Transverse colon (tissue), 4 donors: ENCODE results near the gene RAB11FIP3. TPM values are rescaled to one million over a fixed set of nuclear protein-coding genes. Genes with fewer than 3 reads are reported as not detected.

ENCODE experiments used
- DNase-seq: peaks from one replicate; pipeline ENCODE4 v3.0.0-alpha.2; 2019
- H3K27ac ChIP-seq, 4 donors: fragments of 200-600 bp; sonication (generic); 2 replicates each; pipeline ENCODE4 v1.5.1; 2016 to 2018; ENCODE audit warnings: inconsistent platforms in 4 of 4
- H3K27me3 ChIP-seq: fragments of 200-600 bp; sonication (generic); 2 replicates; pipeline ENCODE4 v1.5.1; 2017; ENCODE audit warnings: inconsistent platforms
- H3K36me3 ChIP-seq, 4 donors: fragments of 200-600 bp; sonication (generic); 2 replicates each; pipeline ENCODE4 v1.5.1; 2017 to 2019; ENCODE audit warnings: inconsistent platforms in 4 of 4
- H3K4me1 ChIP-seq, 4 donors: fragments of 200-600 bp; sonication (generic); 2 replicates each; pipeline ENCODE4 v1.5.1; 2017 to 2020; ENCODE audit warnings: inconsistent platforms in 4 of 4
- H3K4me3 ChIP-seq, 4 donors: fragments of 200-600 bp; sonication (generic); 1 replicate in 1 of 4; 2 replicates in 3 of 4; pipeline versions ENCODE4 v1.5.1 to v1.6.1; 2017 to 2019; ENCODE audit warnings: inconsistent platforms in 4 of 4
- H3K9me3 ChIP-seq, 2 donors: fragments of 200-600 bp; sonication (generic); 2 replicates each; pipeline ENCODE4 v1.5.1; 2017 to 2019; ENCODE audit warnings: inconsistent platforms in 2 of 2
- EP300 ChIP-seq: sonication (generic); formaldehyde crosslinking; IDR thresholded peaks from one replicate; pipeline ENCODE4 v1.6.1; 2017; ENCODE audit warnings: antibody characterized with exemption, low read depth
- POLR2A ChIP-seq: fragments of 450-650 bp; IDR thresholded peaks from one replicate; pipeline ENCODE4 v1.6.1; 2016; ENCODE audit warnings: antibody characterized with exemption, mild to moderate bottlenecking, moderate library complexity
- POLR2AphosphoS5 ChIP-seq, 3 donors: sonication (generic); formaldehyde crosslinking; IDR thresholded peaks; one replicate each; pipeline ENCODE4 v1.6.1; 2016; ENCODE audit warnings: antibody characterized with exemption in 3 of 3
- WGBS, 2 donors: methylation state at CpG; one replicate each; pipeline ENCODE4 v1.1.5; 2018; ENCODE audit warnings: low coverage in 1 of 2; 5-methylcytosine and 5-hydroxymethylcytosine counted together
- in situ Hi-C, 4 donors: fragments of 200-750 bp; cut with MboI; loops; one replicate each; pipeline versions ENCODE4 v1.15.0 to v1.15.1; 2017; ENCODE audit warnings: low sequenced_read_pairs in 3 of 4, low pct_ligation_motif_present in 1 of 4, low pct_unique_long_range_greater_than_20kb in 1 of 4
- intact Hi-C: fragments of 100-400 bp; cut with DNase I; formaldehyde crosslinking; loops from one replicate; pipeline ENCODE4 v1.15.1; 2023; ENCODE audit warnings: low total_unique reads
- total RNA-seq, 4 donors: library from RNA; depleted of rRNA; stranded (reverse); fragments of >200 nt; gene quantifications; one replicate each; pipeline ENCODE4 v1.1.0, GENCODE V29; 2016
- TF ChIP-seq, protein P1 (sequence below), 5 experiments: fragments of 200-600 bp in 3 of 5; fragments of 450-650 bp in 2 of 5; sonication (generic) in 3 of 5; IDR thresholded peaks; 1 replicate in 2 of 5; 2 replicates in 3 of 5; pipeline ENCODE4 v1.5.1; 2016 to 2017; ENCODE audit warnings: antibody characterized with exemption in 5 of 5, inconsistent platforms in 3 of 5, mild to moderate bottlenecking in 2 of 5, moderate library complexity in 1 of 5

Gene RAB11FIP3
- total RNA-seq, 4 donors from 2014 or later = 21.6 to 56.5 (median 42.2) TPM

DNA sequence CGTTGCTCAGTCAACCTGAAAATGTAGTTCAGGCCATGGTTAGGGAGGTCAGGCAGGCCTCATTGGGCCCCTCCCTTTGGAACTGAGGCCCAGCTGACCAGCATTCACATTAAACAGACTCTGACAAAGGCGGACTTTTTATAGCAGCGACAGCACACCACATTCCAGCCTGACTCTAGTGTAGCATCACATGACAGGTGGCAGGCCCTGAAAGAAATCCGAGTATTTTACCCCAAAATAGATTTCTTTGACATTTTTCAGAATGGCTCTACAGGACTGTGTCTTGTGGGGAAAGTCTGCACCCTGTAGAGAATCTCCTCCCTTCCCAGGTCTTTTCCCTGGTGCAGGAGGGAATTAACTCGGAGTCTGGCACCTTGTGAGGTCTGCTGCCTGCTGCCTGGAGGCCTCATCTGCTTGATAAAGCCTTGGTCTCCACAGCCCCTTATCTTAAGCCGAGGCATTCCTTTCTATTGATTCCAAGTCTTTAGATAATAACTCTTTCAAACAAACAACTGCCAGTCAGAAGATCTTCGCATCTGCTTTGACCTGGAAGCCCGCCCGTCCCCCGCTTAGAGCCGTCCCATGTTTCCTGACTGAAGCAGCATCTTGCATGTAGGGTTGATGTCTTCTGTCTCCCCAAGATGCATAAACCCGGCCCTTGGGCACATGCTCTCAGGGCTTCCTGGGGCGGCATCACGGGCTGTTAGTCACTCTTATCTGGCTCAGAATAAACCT, 58.1 kb downstream of the RAB11FIP3 start:
- Histone ChIP-seq H3K27me3 (no peaks in the 10 kb centered on the region), H3K9me3 (no peaks in the 10 kb centered on the region), H3K36me3 (peaks cover 0 to 4% (median 0%) of the 10 kb centered on the region in 4 donors), H3K4me3 (no peak overlapping the region), H3K4me1 (no peaks in the 10 kb centered on the region), H3K27ac (no peak overlapping the region)
- no peak for DNase-seq
- WGBS, 2 donors = 87 to 92% methylated on average over 10 to 14 of the region's 14 CpGs
- in situ Hi-C loops = no loop called here
- intact Hi-C loops = no loop called here
- no peak for TF ChIP-seq EP300
- TF ChIP-seq, protein P1, sequence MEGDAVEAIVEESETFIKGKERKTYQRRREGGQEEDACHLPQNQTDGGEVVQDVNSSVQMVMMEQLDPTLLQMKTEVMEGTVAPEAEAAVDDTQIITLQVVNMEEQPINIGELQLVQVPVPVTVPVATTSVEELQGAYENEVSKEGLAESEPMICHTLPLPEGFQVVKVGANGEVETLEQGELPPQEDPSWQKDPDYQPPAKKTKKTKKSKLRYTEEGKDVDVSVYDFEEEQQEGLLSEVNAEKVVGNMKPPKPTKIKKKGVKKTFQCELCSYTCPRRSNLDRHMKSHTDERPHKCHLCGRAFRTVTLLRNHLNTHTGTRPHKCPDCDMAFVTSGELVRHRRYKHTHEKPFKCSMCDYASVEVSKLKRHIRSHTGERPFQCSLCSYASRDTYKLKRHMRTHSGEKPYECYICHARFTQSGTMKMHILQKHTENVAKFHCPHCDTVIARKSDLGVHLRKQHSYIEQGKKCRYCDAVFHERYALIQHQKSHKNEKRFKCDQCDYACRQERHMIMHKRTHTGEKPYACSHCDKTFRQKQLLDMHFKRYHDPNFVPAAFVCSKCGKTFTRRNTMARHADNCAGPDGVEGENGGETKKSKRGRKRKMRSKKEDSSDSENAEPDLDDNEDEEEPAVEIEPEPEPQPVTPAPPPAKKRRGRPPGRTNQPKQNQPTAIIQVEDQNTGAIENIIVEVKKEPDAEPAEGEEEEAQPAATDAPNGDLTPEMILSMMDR (IDR thresholded peaks at IDR 0.05) = no peak
- no peak for TF ChIP-seq POLR2AphosphoS5 (IDR thresholded peaks at IDR 0.05)

DNA sequence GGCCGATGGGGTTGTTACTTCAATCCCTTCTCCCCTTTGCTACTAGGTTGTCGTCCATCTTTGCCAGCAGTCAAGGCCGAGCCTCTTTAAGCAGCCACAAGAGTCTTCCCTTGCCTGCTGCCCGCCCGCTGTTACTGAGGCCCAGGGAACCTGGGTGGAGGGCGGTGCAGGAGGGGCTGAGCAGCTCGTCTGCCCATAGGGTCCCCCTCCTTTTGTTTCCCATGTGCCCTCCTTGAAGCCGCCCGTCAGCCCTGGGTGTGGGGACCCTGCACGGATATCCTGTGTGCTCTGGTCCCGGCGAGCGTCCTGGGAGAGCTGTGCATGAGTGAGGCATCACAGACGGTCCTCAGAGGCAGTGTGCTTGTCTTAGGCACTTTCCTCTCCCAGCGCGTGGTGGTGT, 64.2 kb downstream of the RAB11FIP3 start:
- H3K27me3 ChIP-seq = no peaks in the 10 kb centered on the region
- no peak overlapping the region for H3K27ac ChIP-seq
- in situ Hi-C loops (loop anchor here in 1 of 4 donors (10.0 kb wide), 1 partner anchor 45 kb away; no protein-coding TSS in a partner anchor), intact Hi-C loops (no loop called here)
- no peaks in the 10 kb centered on the region for H3K9me3 ChIP-seq
- peaks cover 0 to 4% (median 2%) of the 10 kb centered on the region in 4 donors for H3K36me3 ChIP-seq
- no peaks in the 10 kb centered on the region for H3K4me1 ChIP-seq
- TF ChIP-seq POLR2AphosphoS5 (IDR thresholded peaks at IDR 0.05) = no peak
- TF ChIP-seq POLR2A = no peak
- TF ChIP-seq EP300 = no peak
- TF ChIP-seq, protein P1 (IDR thresholded peaks at IDR 0.05) = no peak
- DNase-seq = no peak
- no peak overlapping the region for H3K4me3 ChIP-seq
- WGBS, 2 donors = 93% methylated on average over 16 of the region's 16 CpGs; no CpG with 5 or more reads in 1 of the 2 donors

DNA sequence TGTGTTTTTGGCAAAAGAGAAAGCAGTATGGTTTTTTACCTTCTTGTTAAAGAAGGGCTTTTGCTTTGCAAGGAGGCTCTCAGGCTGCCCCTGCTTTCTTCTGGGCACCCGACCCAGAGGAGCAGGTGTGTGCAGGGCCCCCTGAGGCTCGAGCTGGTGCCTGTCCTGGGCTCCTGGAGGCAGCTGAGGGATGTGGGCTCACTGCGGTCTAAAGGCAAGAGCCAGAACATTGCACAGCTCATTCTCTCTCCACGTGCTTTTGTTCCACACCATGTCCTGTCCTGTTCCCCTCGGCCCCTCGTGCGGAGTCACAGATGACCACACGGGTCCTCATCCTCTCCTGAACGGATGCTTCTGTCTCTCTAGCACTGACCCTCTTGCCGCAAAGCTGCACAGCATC, 65.3 kb downstream of the RAB11FIP3 start:
- H3K36me3 ChIP-seq = peaks cover 0 to 4% (median 2%) of the 10 kb centered on the region in 4 donors
- no peaks in the 10 kb centered on the region for H3K4me1 ChIP-seq
- H3K27ac ChIP-seq = no peak overlapping the region
- H3K4me3 ChIP-seq = no peak overlapping the region
- in situ Hi-C loops (loop anchor here in 1 of 4 donors (10.0 kb wide), 1 partner anchor 46 kb away; no protein-coding TSS in a partner anchor), intact Hi-C loops (no loop called here)
- H3K9me3 ChIP-seq = no peaks in the 10 kb centered on the region
- TF ChIP-seq POLR2A = no peak
- TF ChIP-seq, protein P1 (IDR thresholded peaks at IDR 0.05) = no peak
- no peak for TF ChIP-seq POLR2AphosphoS5 (IDR thresholded peaks at IDR 0.05)
- TF ChIP-seq EP300 = no peak
- DNase-seq = no peak
- 92% methylated on average over 10 of the region's 10 CpGs; no CpG with 5 or more reads in 1 of the 2 donors for WGBS, 2 donors
- H3K27me3 ChIP-seq = no peaks in the 10 kb centered on the region

DNA sequence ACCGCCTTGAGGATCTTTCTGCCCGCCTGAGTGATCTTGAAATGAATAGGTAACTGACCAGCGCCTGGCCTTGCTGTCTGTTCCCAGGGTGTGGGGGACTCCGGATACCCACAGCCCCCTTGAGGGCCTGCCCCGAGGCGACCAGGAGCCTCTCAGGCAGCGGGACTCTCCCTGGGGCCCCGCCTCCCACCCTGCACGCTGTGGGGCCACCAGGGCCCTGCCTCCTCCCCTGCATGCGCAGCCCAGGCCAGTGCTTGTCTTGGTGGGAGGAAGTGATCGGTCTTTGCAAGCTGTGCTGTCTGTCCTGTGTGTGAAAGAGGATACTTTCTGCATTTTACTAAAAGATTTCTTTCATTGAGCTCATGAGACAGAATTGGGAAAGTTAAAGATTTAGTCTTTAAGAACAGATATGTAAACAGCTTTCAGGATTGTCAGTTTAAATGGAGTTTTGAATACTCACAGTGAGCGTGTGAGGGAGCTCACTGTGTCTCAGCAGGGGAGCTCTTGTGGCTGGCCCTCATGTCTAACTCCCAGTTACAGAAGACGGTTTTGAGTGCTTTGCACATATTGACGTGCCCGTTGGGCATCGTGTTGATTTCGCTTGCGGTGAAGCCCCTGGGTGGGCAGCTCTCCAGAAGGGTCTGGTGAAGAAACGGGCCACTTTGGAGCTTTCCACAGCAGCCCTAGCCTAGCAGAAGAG, 65.9 kb downstream of the RAB11FIP3 start:
- Histone ChIP-seq H3K27ac (no peak overlapping the region), H3K4me3 (no peak overlapping the region), H3K36me3 (peaks cover 0 to 4% (median 2%) of the 10 kb centered on the region in 4 donors), H3K4me1 (no peaks in the 10 kb centered on the region), H3K27me3 (no peaks in the 10 kb centered on the region), H3K9me3 (no peaks in the 10 kb centered on the region)
- 86 to 100% methylated on average over 1 to 19 of the region's 19 CpGs for WGBS, 2 donors
- TF ChIP-seq EP300 = no peak
- TF ChIP-seq POLR2AphosphoS5 (IDR thresholded peaks at IDR 0.05) = no peak
- TF ChIP-seq, protein P1 (IDR thresholded peaks at IDR 0.05) = no peak
- no peak for TF ChIP-seq POLR2A
- no peak for DNase-seq
- in situ Hi-C loops (loop anchor here in 1 of 4 donors (10.0 kb wide), 1 partner anchor 47 kb away; no protein-coding TSS in a partner anchor), intact Hi-C loops (no loop called here)
